Vagina (tissue), 2 donors: ENCODE results near the gene CACNG8.

Source experiments
- CTCF ChIP-seq, 3 experiments: fragments of 450-650 bp in 2 of 3; fragments of 200-600 bp in 1 of 3; sonication (generic) in 1 of 3; IDR thresholded peaks; one replicate each; pipeline ENCODE4 v1.5.1; 2017 to 2019; ENCODE audit warnings: antibody characterized with exemption in 3 of 3, mild to moderate bottlenecking in 2 of 3, moderate library complexity in 2 of 3
- POLR2A ChIP-seq, 2 donors: fragments of 450-650 bp; IDR thresholded peaks; one replicate each; pipeline ENCODE4 v1.6.1; 2017; ENCODE audit warnings: antibody characterized with exemption in 2 of 2, mild to moderate bottlenecking in 2 of 2, moderate library complexity in 2 of 2
- POLR2AphosphoS5 ChIP-seq, 2 donors: sonication (generic); formaldehyde crosslinking; IDR thresholded peaks; one replicate each; pipeline ENCODE4 v1.9.0; 2017; ENCODE audit warnings: antibody characterized with exemption in 2 of 2, mild to moderate bottlenecking in 2 of 2, low read depth in 1 of 2; ENCODE audit not compliant: insufficient read depth in 1 of 2

- no peak for TF ChIP-seq POLR2A (IDR thresholded peaks at IDR 0.05)
- TF ChIP-seq CTCF (IDR thresholded peaks at IDR 0.05), result no peak
- TF ChIP-seq POLR2AphosphoS5 (IDR thresholded peaks at IDR 0.05; ENCODE audit: insufficient read depth in 1 of 2, low read depth in 1 of 2), result no peak
Measured at GRCh38 chr19:53983457-53984289, 20.9 kb downstream of the CACNG8 start.
